Common myeloid progenitor, CD34-positive (primary cell): ENCODE data around the gene MAPK12.
A peak's percentile ranks its signal among the peaks of the same experiment; 100 is the strongest.

ENCODE experiments used
- CTCF ChIA-PET: fragments of 350-600 bp; sonication (Branson Sonifier 250); formaldehyde crosslinking; loops from one replicate; lab custom pipeline; 2021; ENCODE audit warnings: antibody characterized with exemption; lab: Charles Lee
- POLR2A ChIA-PET: fragments of 350-600 bp; sonication (Branson Sonifier 250); formaldehyde crosslinking; loops from one replicate; lab custom pipeline; 2021; ENCODE audit warnings: antibody characterized with exemption; lab: Charles Lee
- DNase-seq, 3 donors: peaks; one replicate each; pipeline versions ENCODE4 v3.0.0 to v3.0.0-alpha.2; 2013
- H3K27ac ChIP-seq, 2 experiments: 1 replicate in 1 of 2; 2 replicates in 1 of 2; pipeline ENCODE4 v1.7.0; 2013; ENCODE audit warnings: inconsistent platforms in 2 of 2, low read length in 2 of 2, mild to moderate bottlenecking in 2 of 2, low read depth in 1 of 2, moderate library complexity in 1 of 2; ENCODE audit not compliant: severe bottlenecking in 2 of 2, insufficient read depth in 1 of 2, poor library complexity in 1 of 2
- H3K27me3 ChIP-seq, 5 experiments: replicated peaks in 2 of 5; 1 replicate in 3 of 5; 2 replicates in 2 of 5; pipeline versions ENCODE4 v1.6.1 to v1.7.0; 2013; ENCODE audit warnings: low read length in 4 of 5, mild to moderate bottlenecking in 2 of 5, moderate library complexity in 2 of 5, inconsistent platforms in 1 of 5; ENCODE audit not compliant: insufficient read depth in 5 of 5, control insufficient read depth in 4 of 5
- H3K36me3 ChIP-seq, 4 experiments: 1 replicate in 2 of 4; 2 replicates in 2 of 4; pipeline versions ENCODE4 v1.6.1 to v1.7.0; 2013; ENCODE audit warnings: low read length in 3 of 4, control low read depth in 1 of 4, mild to moderate bottlenecking in 1 of 4; ENCODE audit not compliant: control insufficient read depth in 4 of 4, insufficient read depth in 4 of 4
- H3K4me1 ChIP-seq, 4 experiments: 1 replicate in 3 of 4; 2 replicates in 1 of 4; pipeline versions ENCODE4 v1.6.1 to v1.7.1; 2013; ENCODE audit warnings: low read length in 3 of 4, mild to moderate bottlenecking in 3 of 4, control low read depth in 1 of 4, inconsistent platforms in 1 of 4, moderate library complexity in 1 of 4; ENCODE audit not compliant: control insufficient read depth in 4 of 4, insufficient read depth in 4 of 4; ENCODE audit errors: control extremely low read depth in 1 of 4
- H3K4me3 ChIP-seq, 7 experiments: 1 replicate in 4 of 7; 2 replicates in 3 of 7; pipeline versions ENCODE4 v1.5.1 to v1.7.0; 2013; ENCODE audit warnings: mild to moderate bottlenecking in 7 of 7, low read length in 6 of 7, moderate library complexity in 6 of 7, inconsistent platforms in 2 of 7, low read depth in 2 of 7, control low read depth in 1 of 7; ENCODE audit not compliant: insufficient read depth in 4 of 7, control insufficient read depth in 1 of 7; ENCODE audit errors: extremely low read depth in 1 of 7
- H3K9me3 ChIP-seq, 5 experiments: 1 replicate in 4 of 5; 2 replicates in 1 of 5; pipeline versions ENCODE4 v1.6.1 to v1.7.1; 2013; ENCODE audit warnings: low read length in 4 of 5, mild to moderate bottlenecking in 2 of 5, inconsistent platforms in 1 of 5, low read depth in 1 of 5, moderate library complexity in 1 of 5; ENCODE audit not compliant: control insufficient read depth in 4 of 5, insufficient read depth in 2 of 5; ENCODE audit errors: control extremely low read depth in 1 of 5
- WGBS: methylation state at CpG from one replicate; pipeline ENCODE4 v1.1.5; 2013; ENCODE audit not compliant: insufficient coverage; 5-methylcytosine and 5-hydroxymethylcytosine counted together

Gene MAPK12

DNA sequence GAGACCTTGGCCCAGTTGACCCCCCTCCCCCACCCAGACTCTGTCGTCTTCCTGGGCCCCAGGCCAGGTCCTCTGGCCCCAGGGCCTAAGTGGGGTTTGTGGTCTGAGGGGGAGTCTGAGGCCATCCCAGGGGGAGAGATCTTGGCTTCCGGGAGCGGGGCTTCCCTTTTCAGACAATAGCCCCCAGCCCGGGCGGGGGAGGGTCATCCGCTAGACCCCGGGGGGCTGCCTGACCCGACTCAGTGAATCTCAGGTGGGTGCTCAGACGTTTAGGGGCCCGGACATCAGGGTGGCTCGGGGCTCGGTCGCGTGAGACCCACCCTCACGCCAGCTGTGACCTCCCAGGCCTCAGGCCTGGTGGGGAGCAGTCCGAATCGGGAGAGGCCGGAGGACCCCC is 8.1 kb upstream of the MAPK12 start:
- DNase-seq: no peak
- ChIA-PET POLR2A (no interaction called here), CTCF (interaction anchor here (1.6 kb wide), 1 partner anchor 72 kb away, joined by 6 read pairs; no protein-coding TSS in a partner anchor)
- Histone ChIP-seq H3K9me3 (peaks cover 0 to 8% (median 0%) of the 10 kb centered on the region in 5 experiments), H3K36me3 (peaks cover 0 to 6% (median 4%) of the 10 kb centered on the region in 4 experiments), H3K27me3 (peaks cover 0 to 14% (median 4%) of the 10 kb centered on the region in 5 experiments), H3K27ac (no peak overlapping the region), H3K4me1 (peaks cover 0 to 47% (median 39%) of the 10 kb centered on the region in 4 experiments), H3K4me3 (peak overlapping the region in 6 of 7 experiments; percentile 26 to 80 (median 56))
- 3% methylated on average over 13 of the region's 18 CpGs for WGBS

DNA sequence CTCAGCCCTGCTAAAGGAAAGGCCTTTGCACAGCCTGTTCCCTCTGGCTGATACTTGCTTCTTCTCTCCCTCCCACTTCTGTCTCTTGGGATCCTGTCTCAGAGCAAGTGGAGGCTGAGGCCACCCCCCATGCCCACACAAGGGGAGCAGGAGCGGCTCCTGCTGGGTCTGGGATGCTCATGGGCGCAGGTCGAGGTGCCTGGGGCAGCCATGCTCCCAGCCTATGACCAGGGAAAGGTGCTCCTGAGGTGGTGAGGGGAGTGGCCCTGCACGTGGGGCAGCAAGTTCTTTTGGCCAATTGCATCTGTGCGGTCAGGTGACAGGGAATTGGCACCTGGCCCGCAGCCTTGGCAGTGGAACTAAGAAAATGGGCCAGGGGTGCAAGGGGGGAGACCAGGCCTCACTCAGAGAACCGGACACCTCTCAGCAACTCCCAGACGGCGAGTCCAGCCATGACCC is 7.2 kb upstream of the MAPK12 start:
- WGBS: 77% methylated on average over 6 of the region's 9 CpGs
- Histone ChIP-seq H3K27ac (no peak overlapping the region), H3K4me1 (peaks cover 0 to 47% (median 38%) of the 10 kb centered on the region in 4 experiments), H3K36me3 (peaks cover 0 to 8% (median 4%) of the 10 kb centered on the region in 4 experiments), H3K4me3 (no peak overlapping the region), H3K27me3 (peaks cover 0 to 14% (median 4%) of the 10 kb centered on the region in 5 experiments), H3K9me3 (peaks cover 0 to 8% (median 0%) of the 10 kb centered on the region in 5 experiments)
- DNase-seq: no peak
- ChIA-PET POLR2A (no interaction called here), CTCF (interaction anchor here (0.8 to 1.6 kb wide), 2 partner anchors 13 to 73 kb away, joined by 3 to 6 read pairs; no protein-coding TSS in a partner anchor)

DNA sequence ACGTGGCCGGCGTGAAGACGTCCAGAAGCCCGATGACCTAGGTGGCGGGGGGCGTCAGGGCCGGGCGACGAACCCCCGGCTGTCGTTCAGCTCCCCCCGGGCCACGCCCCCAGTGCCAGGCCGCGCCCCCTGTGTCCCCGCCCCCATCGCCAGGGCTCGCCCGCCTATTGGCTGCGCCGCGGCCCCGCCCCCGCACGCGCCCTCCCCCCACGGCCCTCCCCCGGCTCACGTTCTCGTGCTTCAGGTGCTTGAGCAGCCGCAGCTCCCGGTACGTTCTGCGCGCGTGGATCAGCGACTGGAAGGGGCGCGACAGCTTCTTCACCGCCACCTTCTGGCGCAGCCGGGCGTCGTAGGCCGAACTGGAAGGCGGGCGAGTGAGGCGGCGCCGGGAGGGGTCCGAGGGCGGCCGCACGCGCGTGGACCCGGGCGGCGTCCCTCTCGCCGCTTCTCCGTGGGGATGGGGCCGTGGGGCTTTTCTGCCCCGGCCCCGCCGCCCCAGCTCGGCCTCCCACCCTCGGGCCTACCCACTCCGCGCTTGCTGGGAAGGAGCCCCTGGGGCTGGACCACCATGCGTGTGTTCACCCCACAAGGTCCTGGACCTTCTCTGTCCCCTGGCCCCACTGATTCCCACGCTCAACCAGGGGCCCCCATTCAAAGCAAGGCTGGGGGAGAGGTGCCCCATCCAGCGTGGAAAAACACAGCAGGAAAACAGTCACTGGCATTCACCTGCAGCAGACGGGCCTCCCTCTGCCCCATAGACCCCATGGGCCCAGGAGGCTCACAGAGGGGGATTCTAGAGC is 6.3 kb upstream of the MAPK12 start:
- peaks cover 0 to 8% (median 4%) of the 10 kb centered on the region in 4 experiments for H3K36me3 ChIP-seq
- H3K4me3 ChIP-seq: peak overlapping the region in 1 of 7 experiments; percentile 23
- DNase-seq: peak; percentile 79 to 84 (median 81)
- POLR2A ChIA-PET: no interaction called here
- WGBS: 34% methylated on average over 50 of the region's 75 CpGs
- CTCF ChIA-PET: interaction anchor here (0.8 to 2.5 kb wide), 4 partner anchors 13 to 74 kb away, joined by 3 to 20 read pairs (median 4); partner anchors contain the start of gene HDAC10
- H3K27me3 ChIP-seq: peaks cover 0 to 14% (median 4%) of the 10 kb centered on the region in 5 experiments
- no peak overlapping the region for H3K27ac ChIP-seq
- peaks cover 0 to 54% (median 43%) of the 10 kb centered on the region in 4 experiments for H3K4me1 ChIP-seq
- H3K9me3 ChIP-seq: peaks cover 0 to 8% (median 0%) of the 10 kb centered on the region in 5 experiments

DNA sequence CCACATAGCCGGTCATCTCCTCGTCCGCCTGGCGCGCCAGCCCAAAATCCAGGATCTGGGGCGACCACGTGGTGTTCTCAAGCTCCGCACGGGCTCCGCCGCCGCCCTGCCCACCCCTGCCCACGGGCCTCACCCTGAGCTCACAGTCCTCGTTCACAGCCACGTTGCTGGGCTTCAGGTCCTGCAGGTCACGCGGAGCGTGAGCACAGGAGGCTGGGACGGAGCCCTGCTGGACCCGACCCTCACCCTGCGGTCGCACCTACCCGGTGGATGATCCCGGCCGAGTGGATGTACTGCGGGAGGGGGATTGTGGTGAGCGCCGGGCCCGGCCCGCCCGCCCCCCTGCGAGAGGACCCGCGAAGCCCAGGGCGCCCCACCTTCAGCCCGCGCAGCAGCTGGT is 5.5 kb upstream of the MAPK12 start:
- Histone ChIP-seq H3K9me3 (peaks cover 0 to 8% (median 0%) of the 10 kb centered on the region in 5 experiments), H3K36me3 (peaks cover 0 to 8% (median 4%) of the 10 kb centered on the region in 4 experiments), H3K4me1 (peaks cover 0 to 54% (median 47%) of the 10 kb centered on the region in 4 experiments), H3K27me3 (peaks cover 0 to 11% (median 3%) of the 10 kb centered on the region in 5 experiments), H3K27ac (no peak overlapping the region), H3K4me3 (no peak overlapping the region)
- ChIA-PET CTCF (interaction anchor here (0.5 to 2.5 kb wide), 3 partner anchors 15 to 159 kb away, joined by 3 to 20 read pairs (median 3); partner anchors contain the start of gene HDAC10), POLR2A (no interaction called here)
- DNase-seq: no peak
- 92% methylated on average over 37 of the region's 37 CpGs for WGBS

DNA sequence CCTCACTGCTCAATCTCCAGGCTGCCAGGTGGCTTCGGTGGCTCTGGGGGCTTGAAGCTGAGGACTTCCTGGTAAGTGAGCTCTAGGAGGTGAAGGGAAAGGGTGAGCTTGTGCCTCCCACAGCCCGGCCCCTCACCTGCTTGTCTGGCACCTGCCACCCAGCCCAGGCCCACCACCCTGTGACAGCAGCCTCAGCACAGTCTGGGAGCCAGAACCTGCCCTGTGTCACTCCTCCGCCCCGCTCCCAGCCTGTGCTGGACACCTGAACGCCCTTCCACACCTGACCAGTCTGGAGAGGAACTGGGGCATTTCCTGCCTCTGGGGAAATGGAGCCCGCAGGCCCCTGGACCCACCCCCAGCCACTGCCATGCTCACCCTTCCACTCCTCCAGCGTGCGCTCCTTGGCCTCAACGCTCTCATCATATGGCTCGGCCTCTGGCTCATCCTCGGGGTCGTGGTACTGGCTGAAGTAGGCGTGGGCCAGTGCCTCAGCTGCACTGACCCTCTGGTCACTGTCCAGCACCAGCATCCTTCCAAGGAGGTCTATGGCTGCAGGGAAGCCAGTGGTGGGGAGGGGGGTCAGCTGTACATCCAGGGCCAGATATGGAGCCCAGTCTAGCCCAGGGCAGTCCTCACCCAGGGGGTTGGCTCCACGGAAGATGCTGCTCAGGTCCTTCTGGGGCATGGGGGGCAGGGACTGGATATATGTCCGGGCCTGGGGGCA is 3.6 kb upstream of the MAPK12 start:
- Histone ChIP-seq H3K27me3 (peaks cover 0 to 4% (median 0%) of the 10 kb centered on the region in 5 experiments), H3K27ac (no peak overlapping the region), H3K4me1 (peaks cover 0 to 48% (median 44%) of the 10 kb centered on the region in 4 experiments), H3K4me3 (no peak overlapping the region), H3K9me3 (peaks cover 0 to 8% (median 0%) of the 10 kb centered on the region in 5 experiments), H3K36me3 (peaks cover 0 to 8% (median 4%) of the 10 kb centered on the region in 4 experiments)
- 94% methylated on average over 11 of the region's 15 CpGs for WGBS
- no peak for DNase-seq
- ChIA-PET CTCF (interaction anchor here (1.2 to 3.8 kb wide), 4 partner anchors 8 to 77 kb away, joined by 3 to 31 read pairs (median 6); partner anchors contain the start of gene HDAC10), POLR2A (no interaction called here)

DNA sequence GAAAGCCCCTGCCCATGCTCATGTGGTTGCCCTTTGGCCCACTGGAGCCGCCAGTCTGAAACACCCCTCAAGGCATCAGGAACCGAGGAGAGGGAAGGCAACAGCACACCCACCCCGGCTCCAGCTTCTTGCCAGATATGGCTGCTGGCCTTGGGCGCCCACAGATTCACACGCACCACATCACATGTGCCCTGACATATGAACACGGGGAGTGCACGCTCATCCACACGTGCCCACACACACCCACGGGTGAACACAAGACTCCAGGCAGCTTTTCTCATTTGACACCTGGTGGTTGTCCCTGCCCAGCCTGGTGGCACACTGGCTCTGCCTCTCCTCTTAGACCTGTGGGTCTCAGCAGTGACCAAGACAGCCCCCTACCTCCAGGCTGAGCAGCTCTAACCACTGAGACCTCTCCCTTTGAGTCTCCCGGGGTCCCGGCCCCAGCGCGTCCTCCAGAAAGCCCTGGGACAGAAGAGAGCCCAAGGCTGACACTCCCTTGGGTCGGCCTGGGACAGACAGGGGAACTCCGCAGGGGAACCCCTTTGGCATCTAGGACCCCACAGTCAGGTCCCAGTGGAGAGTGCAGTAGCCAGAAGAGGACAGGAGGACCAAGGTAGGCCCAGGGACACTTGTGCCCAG is 2.7 kb upstream of the MAPK12 start:
- H3K4me3 ChIP-seq: no peak overlapping the region
- ChIA-PET POLR2A (no interaction called here), CTCF (interaction anchor here (1.2 to 3.8 kb wide), 5 partner anchors 8 to 78 kb away, joined by 3 to 31 read pairs (median 5); partner anchors contain the start of gene HDAC10)
- H3K9me3 ChIP-seq: peaks cover 0 to 8% (median 0%) of the 10 kb centered on the region in 5 experiments
- DNase-seq: no peak
- WGBS: 97% methylated on average over 15 of the region's 15 CpGs
- H3K36me3 ChIP-seq: peaks cover 0 to 8% (median 4%) of the 10 kb centered on the region in 4 experiments
- peaks cover 0 to 41% (median 38%) of the 10 kb centered on the region in 4 experiments for H3K4me1 ChIP-seq
- H3K27me3 ChIP-seq: peaks cover 0 to 4% (median 0%) of the 10 kb centered on the region in 5 experiments
- H3K27ac ChIP-seq: no peak overlapping the region
